Cardiac muscle cell (in vitro differentiated cells and primary cell): Measurements from ENCODE around the gene PRG2. TPM values are rescaled to one million over a fixed set of nuclear protein-coding genes. Genes with fewer than 3 reads are reported as not detected.
A peak's percentile ranks its signal among the peaks of the same experiment; 100 is the strongest.
"Not testable (repeated sequence)": the region's sequence is repeated elsewhere in the genome, so short reads cannot be mapped to it uniquely, and the experiment has no call there.

Experiments used
- DNase-seq, 2 donors: peaks; one replicate each; pipeline versions ENCODE4 v3.0.0 to v3.0.0-alpha.2; 2010 to 2017; ENCODE audit warnings: low read depth in 1 of 2, low spot score in 1 of 2
- H3K27ac ChIP-seq: fragments of 200-600 bp; sonication (generic); 2 replicates; pipeline ENCODE4 v1.5.1; 2016
- H3K27me3 ChIP-seq: fragments of 200-600 bp; sonication (generic); 2 replicates; pipeline ENCODE4 v1.6.0; 2016; ENCODE audit warnings: control low read depth
- H3K36me3 ChIP-seq: fragments of 200-600 bp; sonication (generic); 2 replicates; pipeline ENCODE4 v1.5.1; 2016; ENCODE audit warnings: control low read depth
- H3K4me1 ChIP-seq: fragments of 200-600 bp; sonication (generic); 2 replicates; pipeline ENCODE4 v1.8.1; 2017; ENCODE audit warnings: low read depth, mild to moderate bottlenecking, mixed run types
- H3K4me3 ChIP-seq: fragments of 200-600 bp; sonication (generic); 2 replicates; pipeline ENCODE4 v1.5.1; 2016; ENCODE audit warnings: mild to moderate bottlenecking
- H3K9me3 ChIP-seq: fragments of 200-600 bp; sonication (generic); 2 replicates; pipeline ENCODE4 v1.5.1; 2017; ENCODE audit warnings: low read depth, mild to moderate bottlenecking, control low read depth
- polyA plus RNA-seq: library from polyadenylated mRNA; unstranded; fragments of >200 nt; fragmentation: Nextera tagmentation; extraction: Ambion mirVana; gene quantifications from 2 replicates; pipeline ENCODE4 v1.2.1, GENCODE V29; 2016
- total RNA-seq: library from RNA; depleted of rRNA; stranded (reverse); fragments of >200 nt; gene quantifications from 2 replicates; pipeline ENCODE4 v1.2.3, GENCODE V29; 2016
- TF ChIP-seq, protein P1 (sequence below): IDR thresholded peaks from 2 replicates; pipeline ENCODE4 v1.5.1; 2012; ENCODE audit warnings: low read depth, mild to moderate bottlenecking, low read length

The PRG2 gene
- total and polyA plus RNA-seq, 2 experiments from 2014 or later, result not detected

DNA sequence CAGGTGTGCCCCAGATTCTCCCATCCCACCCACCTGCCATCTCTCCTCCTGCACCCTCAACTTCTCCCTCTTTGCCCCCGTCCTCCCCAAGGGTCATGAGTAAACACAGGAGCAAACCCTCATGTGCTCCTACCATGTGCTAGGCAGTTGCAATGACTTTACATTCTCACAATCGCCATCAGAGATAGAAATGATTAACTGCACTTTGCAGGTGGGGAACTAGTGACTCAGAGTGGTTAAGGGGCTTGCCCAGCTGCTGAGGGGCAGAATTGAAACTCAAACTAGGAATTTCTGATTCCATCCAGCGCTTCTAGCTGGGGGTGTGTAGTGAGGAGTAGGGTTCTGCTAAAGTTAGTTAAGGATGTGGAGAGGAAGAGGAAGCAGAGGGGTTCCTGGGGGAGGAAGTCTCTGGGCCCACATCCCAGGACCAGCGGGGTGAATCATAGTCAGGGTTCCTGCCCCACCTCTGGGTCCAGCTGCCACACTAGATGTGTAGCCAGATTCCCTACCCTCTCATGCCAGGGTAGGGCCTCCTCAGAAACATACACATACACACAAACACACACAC is 16.0 kb upstream of the PRG2 start:
- no peak overlapping the region for H3K4me3 ChIP-seq
- no peak overlapping the region for H3K27ac ChIP-seq

DNA sequence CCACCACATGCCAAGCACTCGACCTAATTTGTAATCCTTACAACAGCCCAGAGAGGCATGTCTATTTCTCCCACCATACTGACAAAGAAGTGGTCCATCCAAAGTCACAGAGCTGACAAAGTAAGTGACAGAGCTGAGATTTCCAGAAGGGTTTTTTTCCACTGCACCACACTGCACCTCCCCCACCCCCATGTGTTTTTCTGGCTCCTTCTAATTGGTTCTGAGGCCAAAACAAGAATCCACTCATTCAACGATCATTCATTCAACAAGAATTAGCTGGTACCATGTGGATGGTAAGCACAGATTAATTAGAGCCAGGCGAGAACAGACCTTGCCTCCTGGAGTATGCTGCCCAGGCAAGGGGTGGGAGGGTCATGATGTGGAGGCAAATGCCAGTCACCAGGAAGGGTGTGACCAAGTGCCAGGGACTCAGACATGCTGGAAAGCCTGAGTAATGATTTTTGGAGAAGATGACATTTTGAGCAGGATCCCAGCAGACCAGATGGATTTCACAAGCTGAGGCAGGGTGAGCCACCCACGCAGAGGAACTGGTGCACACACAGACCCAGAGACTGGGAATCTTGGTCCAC is 14.9 kb upstream of the PRG2 start:
- H3K4me3 ChIP-seq, result no peak overlapping the region

More for the DNA sequence above, 16.0 kb upstream of the PRG2 start:
- no peaks in the 10 kb centered on the region for H3K27me3 ChIP-seq
- H3K4me1 ChIP-seq, result no peaks in the 10 kb centered on the region
- TF ChIP-seq, protein P1, sequence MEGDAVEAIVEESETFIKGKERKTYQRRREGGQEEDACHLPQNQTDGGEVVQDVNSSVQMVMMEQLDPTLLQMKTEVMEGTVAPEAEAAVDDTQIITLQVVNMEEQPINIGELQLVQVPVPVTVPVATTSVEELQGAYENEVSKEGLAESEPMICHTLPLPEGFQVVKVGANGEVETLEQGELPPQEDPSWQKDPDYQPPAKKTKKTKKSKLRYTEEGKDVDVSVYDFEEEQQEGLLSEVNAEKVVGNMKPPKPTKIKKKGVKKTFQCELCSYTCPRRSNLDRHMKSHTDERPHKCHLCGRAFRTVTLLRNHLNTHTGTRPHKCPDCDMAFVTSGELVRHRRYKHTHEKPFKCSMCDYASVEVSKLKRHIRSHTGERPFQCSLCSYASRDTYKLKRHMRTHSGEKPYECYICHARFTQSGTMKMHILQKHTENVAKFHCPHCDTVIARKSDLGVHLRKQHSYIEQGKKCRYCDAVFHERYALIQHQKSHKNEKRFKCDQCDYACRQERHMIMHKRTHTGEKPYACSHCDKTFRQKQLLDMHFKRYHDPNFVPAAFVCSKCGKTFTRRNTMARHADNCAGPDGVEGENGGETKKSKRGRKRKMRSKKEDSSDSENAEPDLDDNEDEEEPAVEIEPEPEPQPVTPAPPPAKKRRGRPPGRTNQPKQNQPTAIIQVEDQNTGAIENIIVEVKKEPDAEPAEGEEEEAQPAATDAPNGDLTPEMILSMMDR, result no peak
- H3K9me3 ChIP-seq, result no peaks in the 10 kb centered on the region
- H3K36me3 ChIP-seq, result no peaks in the 10 kb centered on the region
- DNase-seq, result no peak

DNA sequence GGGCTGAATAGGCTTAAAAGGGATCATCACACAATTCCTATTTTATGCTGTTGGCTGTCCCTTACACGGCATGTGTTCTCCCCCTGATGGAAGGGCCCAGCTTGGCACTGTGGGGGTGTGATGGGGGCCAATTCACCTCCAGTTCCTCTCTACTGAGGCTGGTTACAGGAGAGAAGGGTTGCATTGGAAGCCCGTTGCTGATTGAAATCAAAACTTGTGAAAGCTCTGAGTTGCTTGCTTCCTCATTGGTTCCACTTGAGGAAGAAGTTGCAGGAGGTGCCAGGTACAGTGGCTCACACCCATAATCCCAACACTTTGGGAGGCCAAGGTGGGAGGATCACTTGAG is 13.3 kb upstream of the PRG2 start:
- Histone ChIP-seq H3K36me3 (no peaks in the 10 kb centered on the region), H3K9me3 (no peaks in the 10 kb centered on the region), H3K4me3 (no peak overlapping the region), H3K4me1 (no peaks in the 10 kb centered on the region), H3K27me3 (no peaks in the 10 kb centered on the region), H3K27ac (no peak overlapping the region)
- TF ChIP-seq, protein P1, result no peak
- DNase-seq, result no peak

More for the DNA sequence above, 14.9 kb upstream of the PRG2 start:
- Histone ChIP-seq H3K27ac (no peak overlapping the region), H3K4me1 (no peaks in the 10 kb centered on the region), H3K27me3 (no peaks in the 10 kb centered on the region), H3K9me3 (no peaks in the 10 kb centered on the region), H3K36me3 (no peaks in the 10 kb centered on the region)
- DNase-seq, result no peak
- TF ChIP-seq, protein P1, result no peak

GRCh38 chr11:57403003-57403801 is 12.8 kb upstream of the PRG2 start:
- not testable (repeated sequence) for H3K9me3 ChIP-seq, DNase-seq, H3K4me3 ChIP-seq, H3K27me3 ChIP-seq, H3K4me1 ChIP-seq, H3K36me3 ChIP-seq, H3K27ac ChIP-seq

DNA sequence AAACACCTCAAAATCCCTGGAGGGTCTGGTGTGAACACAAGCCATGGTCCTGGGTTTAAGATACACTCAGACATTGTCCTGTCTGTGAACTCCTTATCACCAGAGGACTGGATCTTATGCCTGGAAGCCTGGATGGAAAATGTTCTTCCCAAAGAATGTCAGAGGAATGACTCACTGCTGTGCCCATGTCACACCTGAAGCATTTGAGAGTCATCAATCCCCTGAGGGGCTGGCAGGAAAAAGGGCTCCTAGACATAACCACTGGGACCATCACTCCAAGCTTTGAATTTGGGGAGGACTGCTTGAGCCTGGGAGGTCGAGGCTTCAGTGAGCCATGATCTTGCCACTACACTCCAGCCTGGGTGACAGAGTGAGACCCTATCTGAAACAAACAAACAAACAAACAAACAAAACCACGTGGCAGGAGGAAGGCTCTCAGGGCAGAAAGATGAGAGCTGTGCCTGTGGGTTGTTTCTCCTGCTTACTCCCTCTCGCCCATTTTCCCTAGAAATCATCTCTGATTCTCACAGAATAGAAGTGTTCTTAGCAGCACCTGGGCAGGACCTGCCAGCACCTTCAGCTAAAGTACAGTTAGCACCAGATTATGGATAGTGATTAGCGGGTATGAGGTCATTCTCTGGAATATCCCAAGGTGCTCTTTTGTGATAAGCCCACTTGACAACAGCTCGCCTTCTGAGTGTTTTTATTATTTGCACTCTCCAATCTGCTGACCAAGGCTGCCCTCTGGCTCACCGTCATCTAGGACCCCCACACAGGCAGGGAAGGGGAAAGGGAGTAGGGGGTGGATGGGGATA is 11.9 kb upstream of the PRG2 start:
- Histone ChIP-seq H3K36me3 (no peaks in the 10 kb centered on the region), H3K27me3 (no peaks in the 10 kb centered on the region), H3K27ac (no peak overlapping the region), H3K4me3 (no peak overlapping the region), H3K9me3 (no peaks in the 10 kb centered on the region), H3K4me1 (no peaks in the 10 kb centered on the region)
- TF ChIP-seq, protein P1, result no peak
- peak in 1 of 2 donors; percentile 9 for DNase-seq
